ENCODE results near the gene TCTN2. TPM values are rescaled to one million over a fixed set of nuclear protein-coding genes. Genes with fewer than 3 reads are reported as not detected.
A peak's percentile ranks its signal among the peaks of the same experiment; 100 is the strongest.

TCTN2 gene
- total RNA-seq, 2 donors from 2014 or later, result 15.2 to 20.7 TPM

DNA sequence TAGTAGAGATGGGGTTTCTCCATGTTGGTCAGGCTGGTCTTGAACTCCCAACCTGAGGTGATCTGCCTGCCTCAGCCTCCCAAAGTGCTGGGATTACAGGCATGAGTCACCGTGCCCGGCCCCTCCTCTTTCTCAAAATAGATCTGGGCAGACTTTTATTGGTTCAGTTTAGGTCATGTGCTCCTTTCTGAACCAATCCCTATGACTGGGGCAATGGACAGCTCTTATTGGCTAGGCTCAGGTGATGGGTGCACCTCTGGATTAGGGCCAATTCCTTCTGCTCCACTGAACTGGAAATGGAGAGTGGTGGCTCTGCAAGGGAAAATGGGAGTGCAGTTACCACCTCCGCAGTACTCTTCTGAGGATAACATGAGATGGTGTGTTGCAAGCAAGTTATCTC lies 35.0 kb downstream of the TCTN2 start:
- Histone ChIP-seq H3K27me3 (replicated peaks; ENCODE audit: insufficient read depth) (no peaks in the 10 kb centered on the region), H3K27ac (no peak overlapping the region), H3K9me3 (no peaks in the 10 kb centered on the region), H3K36me3 (no peaks in the 10 kb centered on the region), H3K4me1 (replicated peaks) (no peaks in the 10 kb centered on the region), H3K4me3 (no peak overlapping the region)
- TF ChIP-seq POLR2AphosphoS5 (IDR thresholded peaks at IDR 0.05) (no peak), POLR2A (IDR thresholded peaks at IDR 0.05) (no peak)
- TF ChIP-seq, protein P1, sequence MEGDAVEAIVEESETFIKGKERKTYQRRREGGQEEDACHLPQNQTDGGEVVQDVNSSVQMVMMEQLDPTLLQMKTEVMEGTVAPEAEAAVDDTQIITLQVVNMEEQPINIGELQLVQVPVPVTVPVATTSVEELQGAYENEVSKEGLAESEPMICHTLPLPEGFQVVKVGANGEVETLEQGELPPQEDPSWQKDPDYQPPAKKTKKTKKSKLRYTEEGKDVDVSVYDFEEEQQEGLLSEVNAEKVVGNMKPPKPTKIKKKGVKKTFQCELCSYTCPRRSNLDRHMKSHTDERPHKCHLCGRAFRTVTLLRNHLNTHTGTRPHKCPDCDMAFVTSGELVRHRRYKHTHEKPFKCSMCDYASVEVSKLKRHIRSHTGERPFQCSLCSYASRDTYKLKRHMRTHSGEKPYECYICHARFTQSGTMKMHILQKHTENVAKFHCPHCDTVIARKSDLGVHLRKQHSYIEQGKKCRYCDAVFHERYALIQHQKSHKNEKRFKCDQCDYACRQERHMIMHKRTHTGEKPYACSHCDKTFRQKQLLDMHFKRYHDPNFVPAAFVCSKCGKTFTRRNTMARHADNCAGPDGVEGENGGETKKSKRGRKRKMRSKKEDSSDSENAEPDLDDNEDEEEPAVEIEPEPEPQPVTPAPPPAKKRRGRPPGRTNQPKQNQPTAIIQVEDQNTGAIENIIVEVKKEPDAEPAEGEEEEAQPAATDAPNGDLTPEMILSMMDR (IDR thresholded peaks at IDR 0.05), result no peak
- intact Hi-C loops (cut with DNase I), result no loop called here
- WGBS, result 78% methylated on average over 3 of the region's 3 CpGs
- DNase-seq (ENCODE audit: low spot score), result no peak

DNA sequence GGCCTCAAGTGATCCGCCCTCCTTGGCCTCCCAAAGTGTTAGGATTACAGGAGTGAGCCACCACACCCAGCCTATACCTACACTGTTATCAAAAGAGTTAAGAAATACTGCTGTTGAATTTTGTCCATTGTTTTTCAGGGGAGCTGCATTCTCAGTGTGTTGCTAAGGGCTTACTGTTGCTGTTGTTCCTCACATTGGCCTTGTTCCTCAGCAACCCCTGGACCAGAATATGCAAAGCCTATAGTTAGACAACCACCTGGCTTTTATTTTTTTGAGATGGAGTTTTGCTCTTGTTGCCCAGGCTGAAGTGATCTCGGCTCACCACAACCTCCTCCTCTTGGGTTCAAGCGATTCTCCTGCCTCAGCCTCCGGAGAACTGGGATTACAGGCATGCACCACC lies 36.6 kb downstream of the TCTN2 start:
- Histone ChIP-seq H3K36me3 (no peaks in the 10 kb centered on the region), H3K27me3 (replicated peaks; ENCODE audit: insufficient read depth) (no peaks in the 10 kb centered on the region), H3K4me3 (no peak overlapping the region), H3K4me1 (replicated peaks) (no peaks in the 10 kb centered on the region), H3K9me3 (no peaks in the 10 kb centered on the region), H3K27ac (no peak overlapping the region)
- WGBS, result 87% methylated on average over 4 of the region's 4 CpGs
- no peak for TF ChIP-seq POLR2AphosphoS5 (IDR thresholded peaks at IDR 0.05)
- TF ChIP-seq, protein P1 (IDR thresholded peaks at IDR 0.05), result no peak
- no peak for TF ChIP-seq POLR2A (IDR thresholded peaks at IDR 0.05)
- no peak for DNase-seq (ENCODE audit: low spot score)
- intact Hi-C loops (cut with DNase I), result no loop called here

DNA sequence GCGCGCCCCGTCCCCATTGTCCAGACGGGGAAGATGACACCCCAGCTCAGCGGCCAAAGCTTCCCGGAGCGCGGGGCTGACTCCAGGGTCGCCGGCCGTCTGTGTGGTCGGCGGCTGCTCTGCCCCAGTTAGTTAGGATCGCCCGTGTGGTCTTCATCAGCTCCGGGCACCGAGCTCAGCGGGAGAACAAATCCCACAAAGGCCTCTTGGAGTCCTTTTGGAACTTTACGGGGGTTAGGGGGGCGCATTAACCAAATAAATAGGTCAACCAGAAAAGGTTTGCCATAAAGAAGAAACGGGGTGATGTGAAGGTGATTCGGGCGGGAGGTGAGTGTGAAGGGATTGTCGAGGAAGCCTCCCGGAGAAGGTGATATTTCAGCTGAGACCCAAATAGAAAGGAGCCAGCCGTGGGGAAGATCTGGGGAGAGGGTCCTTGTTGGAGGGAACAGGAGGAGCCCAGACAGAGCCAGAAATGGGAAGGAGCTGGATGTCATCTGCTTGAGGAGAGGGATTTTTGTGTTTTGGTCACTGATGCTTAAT lies 41.9 kb downstream of the TCTN2 start:
- H3K4me3 ChIP-seq, result peak overlapping the region; percentile 98 to 99
- no peaks in the 10 kb centered on the region for H3K9me3 ChIP-seq
- intact Hi-C loops (cut with DNase I), result no loop called here
- DNase-seq (ENCODE audit: low spot score), result no peak
- TF ChIP-seq POLR2AphosphoS5 (IDR thresholded peaks at IDR 0.05), result no peak
- no peak for TF ChIP-seq POLR2A (IDR thresholded peaks at IDR 0.05)
- TF ChIP-seq, protein P1 (IDR thresholded peaks at IDR 0.05), result no peak
- under 1% methylated on average over 26 of the region's 26 CpGs for WGBS
- H3K4me1 ChIP-seq (replicated peaks), result no peaks in the 10 kb centered on the region
- H3K27ac ChIP-seq, result peak overlapping the region in 1 of 2 donors; percentile 69
- no peaks in the 10 kb centered on the region for H3K36me3 ChIP-seq
- no peaks in the 10 kb centered on the region for H3K27me3 ChIP-seq (replicated peaks; ENCODE audit: insufficient read depth)

DNA sequence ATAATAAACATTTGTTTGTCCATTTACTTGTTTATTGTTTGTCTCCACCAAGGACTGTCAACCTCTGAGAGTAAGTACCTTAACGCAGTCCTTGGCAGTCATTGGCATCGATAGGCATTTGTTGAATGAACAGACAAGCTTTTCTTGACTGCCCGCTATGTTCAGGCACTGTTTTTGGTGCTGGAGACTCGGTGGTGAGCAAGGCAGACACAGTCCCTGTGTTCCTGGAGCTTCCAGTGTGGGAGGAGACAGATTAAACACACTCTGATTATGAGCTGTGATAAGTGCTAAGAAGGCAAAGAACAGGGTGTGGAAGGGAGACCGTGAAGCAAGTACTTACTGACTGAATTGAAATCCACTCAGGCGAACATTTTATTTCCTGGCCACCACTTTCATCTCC lies 42.5 kb downstream of the TCTN2 start:
- WGBS, result 30% methylated on average over 6 of the region's 6 CpGs
- peak overlapping the region; percentile 98 to 99 for H3K4me3 ChIP-seq
- intact Hi-C loops (cut with DNase I), result no loop called here
- H3K27me3 ChIP-seq (replicated peaks; ENCODE audit: insufficient read depth), result no peaks in the 10 kb centered on the region
- TF ChIP-seq, protein P1 (IDR thresholded peaks at IDR 0.05), result no peak
- TF ChIP-seq POLR2AphosphoS5 (IDR thresholded peaks at IDR 0.05), result no peak
- no peak for TF ChIP-seq POLR2A (IDR thresholded peaks at IDR 0.05)
- no peaks in the 10 kb centered on the region for H3K9me3 ChIP-seq
- H3K36me3 ChIP-seq, result no peaks in the 10 kb centered on the region
- no peak for DNase-seq (ENCODE audit: low spot score)
- H3K27ac ChIP-seq, result no peak overlapping the region
- no peaks in the 10 kb centered on the region for H3K4me1 ChIP-seq (replicated peaks)

DNA sequence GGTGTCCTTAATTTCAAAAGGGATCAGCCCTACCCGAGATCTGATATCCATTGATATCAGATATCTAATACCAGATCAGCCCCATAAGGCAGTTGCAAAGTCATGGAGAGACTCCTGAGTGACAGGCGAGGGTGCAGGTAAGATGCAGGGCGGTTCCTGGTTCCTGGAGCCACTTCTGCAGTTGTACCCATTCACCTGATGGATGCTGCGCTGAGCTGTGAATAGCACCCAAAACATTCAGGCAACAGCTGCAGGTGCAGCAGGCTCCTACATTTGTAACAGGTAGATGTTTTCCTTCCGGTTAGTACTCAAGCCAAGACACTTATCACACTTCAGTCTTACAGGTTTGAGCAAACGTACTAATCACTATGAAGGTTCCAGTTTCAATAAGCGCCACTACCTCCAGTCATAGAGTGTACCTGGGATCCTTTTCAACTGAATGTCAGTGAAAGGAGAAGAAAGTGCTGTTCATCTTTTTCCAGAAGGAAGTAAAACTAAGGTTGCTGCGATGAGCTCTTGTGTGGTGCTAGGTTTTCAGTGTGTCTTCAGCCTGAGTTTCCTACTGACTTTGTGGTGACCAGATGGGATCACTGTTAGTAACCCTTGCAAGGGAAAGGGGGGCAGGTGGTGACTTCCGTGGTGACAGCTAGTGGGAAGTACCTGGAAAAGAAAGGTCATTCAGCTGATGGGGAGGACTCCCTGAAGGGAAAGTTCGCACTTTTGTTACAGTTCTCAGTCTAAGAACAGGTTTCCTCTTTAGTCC lies 43.1 kb downstream of the TCTN2 start:
- 71% methylated on average over 10 of the region's 10 CpGs for WGBS
- no peaks in the 10 kb centered on the region for H3K27me3 ChIP-seq (replicated peaks; ENCODE audit: insufficient read depth)
- H3K36me3 ChIP-seq, result no peaks in the 10 kb centered on the region
- intact Hi-C loops (cut with DNase I), result no loop called here
- no peak for TF ChIP-seq POLR2AphosphoS5 (IDR thresholded peaks at IDR 0.05)
- TF ChIP-seq, protein P1 (IDR thresholded peaks at IDR 0.05), result no peak
- no peak for TF ChIP-seq POLR2A (IDR thresholded peaks at IDR 0.05)
- H3K4me1 ChIP-seq (replicated peaks), result no peaks in the 10 kb centered on the region
- no peaks in the 10 kb centered on the region for H3K9me3 ChIP-seq
- DNase-seq (ENCODE audit: low spot score), result no peak
- H3K4me3 ChIP-seq, result no peak overlapping the region
- H3K27ac ChIP-seq, result no peak overlapping the region
